HUES64 (cell line): ENCODE data around the gene HEMGN.

Experiments
- H3K27ac ChIP-seq: 2 replicates; pipeline ENCODE4 v1.7.0; 2013; ENCODE audit warnings: low read depth, low read length, inconsistent platforms
- H3K27me3 ChIP-seq: 2 replicates; pipeline ENCODE4 v1.6.1; 2013; ENCODE audit warnings: mild to moderate bottlenecking, low read length; ENCODE audit not compliant: insufficient read depth
- H3K36me3 ChIP-seq: 2 replicates; pipeline ENCODE4 v1.6.1; 2013; ENCODE audit warnings: mild to moderate bottlenecking, low read length; ENCODE audit not compliant: insufficient read depth
- H3K4me1 ChIP-seq: 2 replicates; pipeline ENCODE4 v1.6.1; 2013; ENCODE audit warnings: mild to moderate bottlenecking, low read length, moderate library complexity; ENCODE audit not compliant: insufficient read depth
- H3K4me3 ChIP-seq: 2 replicates; pipeline ENCODE4 v1.5.1; 2013; ENCODE audit warnings: mild to moderate bottlenecking, low read length, moderate library complexity
- H3K9ac ChIP-seq: 2 replicates; pipeline ENCODE4 v1.6.1; 2013; ENCODE audit warnings: mild to moderate bottlenecking, low read depth, low read length
- H3K9me3 ChIP-seq: 2 replicates; pipeline ENCODE4 v1.6.1; 2013; ENCODE audit warnings: low read depth, low read length; ENCODE audit not compliant: insufficient read depth
- WGBS: fragments of 150-250, 120-280 bp; methylation state at CpG from one replicate; pipeline ENCODE4 v1.1.7; 2013; ENCODE audit warnings: missing lambda C conversion rate; 5-methylcytosine and 5-hydroxymethylcytosine counted together

Gene HEMGN

DNA sequence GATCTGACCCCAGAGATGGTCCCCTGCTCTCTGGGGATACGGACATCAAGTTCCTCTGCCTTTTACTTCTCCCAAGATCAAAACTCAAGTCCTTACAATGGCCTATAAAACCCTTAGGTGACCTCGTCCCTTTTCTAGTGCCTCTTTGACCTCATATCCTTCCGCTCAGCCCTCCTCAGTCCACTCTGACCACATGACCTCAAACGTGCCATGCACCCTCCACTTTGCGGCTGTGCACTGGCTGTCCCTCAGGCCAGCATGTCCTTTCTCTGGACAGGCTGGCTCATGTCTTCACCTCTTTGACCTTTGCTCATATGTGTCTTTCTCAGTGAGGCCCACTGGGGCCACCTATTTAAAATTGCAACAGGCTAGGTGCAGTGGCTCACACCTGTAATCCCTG, 30.3 kb downstream of the HEMGN start:
- H3K27me3 ChIP-seq: no peaks in the 10 kb centered on the region
- peaks cover 20% of the 10 kb centered on the region; the same call in 1 of the 2 replicates for H3K36me3 ChIP-seq
- no peak overlapping the region for H3K4me3 ChIP-seq
- H3K27ac ChIP-seq: no peak overlapping the region
- 92% methylated on average over 5 of the region's 5 CpGs for WGBS
- H3K4me1 ChIP-seq: no peaks in the 10 kb centered on the region
- H3K9me3 ChIP-seq: no peaks in the 10 kb centered on the region
- no peak overlapping the region for H3K9ac ChIP-seq

DNA sequence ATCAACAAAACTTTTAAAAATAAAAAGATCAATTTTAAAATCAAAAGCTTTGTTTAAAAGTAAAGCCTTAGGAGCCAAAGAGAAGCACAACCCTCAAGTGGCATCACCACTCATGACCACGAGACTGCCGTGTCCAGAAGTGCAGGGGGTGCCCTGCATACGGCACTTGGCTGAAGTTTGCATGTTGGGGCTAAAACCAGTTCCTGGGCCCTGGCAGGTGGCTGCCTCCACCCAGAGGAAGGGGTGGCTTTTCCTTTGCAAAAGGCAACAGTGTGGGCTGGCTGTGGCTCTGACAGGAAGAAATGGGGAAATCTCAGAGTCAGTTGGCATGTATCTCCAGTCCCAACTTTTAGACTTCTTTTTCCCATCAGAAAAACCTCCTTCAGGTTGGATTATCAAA, 30.9 kb downstream of the HEMGN start:
- Histone ChIP-seq H3K27me3 (no peaks in the 10 kb centered on the region), H3K9ac (no peak overlapping the region), H3K4me3 (no peak overlapping the region), H3K27ac (no peak overlapping the region), H3K9me3 (no peaks in the 10 kb centered on the region), H3K36me3 (peaks cover 15% of the 10 kb centered on the region; the same call in 1 of the 2 replicates), H3K4me1 (no peaks in the 10 kb centered on the region)
- WGBS: 97% methylated on average over 3 of the region's 3 CpGs

DNA sequence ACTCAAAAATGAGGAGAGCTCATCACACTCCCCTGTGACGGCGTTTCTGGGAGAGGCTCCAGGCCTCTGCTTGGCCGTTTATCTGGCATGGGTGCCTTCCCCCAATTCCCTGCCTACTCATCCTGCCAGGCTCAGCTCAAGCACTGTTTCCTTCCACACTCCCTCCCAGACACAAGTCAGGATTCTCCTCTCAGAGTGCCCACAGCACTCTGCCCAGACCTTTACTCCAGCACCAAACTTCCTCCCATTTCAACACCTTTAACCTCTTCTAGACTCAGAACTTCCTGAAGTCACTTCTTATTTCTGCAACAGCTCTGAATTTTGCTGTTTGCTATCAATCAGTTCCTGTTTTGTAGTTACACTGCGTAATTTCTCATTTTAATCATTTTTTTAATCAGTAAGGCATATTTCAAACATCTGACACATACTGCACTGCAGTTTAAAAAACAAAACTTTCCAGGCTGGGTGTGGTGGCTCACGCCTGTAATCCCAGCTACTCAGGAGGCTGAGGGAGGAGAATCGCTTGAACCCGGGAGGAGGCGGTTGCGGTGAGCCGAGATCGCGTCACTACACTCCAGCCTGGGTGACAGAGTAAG, 31.6 kb downstream of the HEMGN start:
- H3K27me3 ChIP-seq: no peaks in the 10 kb centered on the region
- no peaks in the 10 kb centered on the region for H3K4me1 ChIP-seq
- WGBS: 85% methylated on average over 12 of the region's 12 CpGs
- H3K36me3 ChIP-seq: peaks cover 14% of the 10 kb centered on the region; the same call in 1 of the 2 replicates
- H3K9ac ChIP-seq: no peak overlapping the region
- no peak overlapping the region for H3K4me3 ChIP-seq
- H3K27ac ChIP-seq: no peak overlapping the region
- H3K9me3 ChIP-seq: no peaks in the 10 kb centered on the region

DNA sequence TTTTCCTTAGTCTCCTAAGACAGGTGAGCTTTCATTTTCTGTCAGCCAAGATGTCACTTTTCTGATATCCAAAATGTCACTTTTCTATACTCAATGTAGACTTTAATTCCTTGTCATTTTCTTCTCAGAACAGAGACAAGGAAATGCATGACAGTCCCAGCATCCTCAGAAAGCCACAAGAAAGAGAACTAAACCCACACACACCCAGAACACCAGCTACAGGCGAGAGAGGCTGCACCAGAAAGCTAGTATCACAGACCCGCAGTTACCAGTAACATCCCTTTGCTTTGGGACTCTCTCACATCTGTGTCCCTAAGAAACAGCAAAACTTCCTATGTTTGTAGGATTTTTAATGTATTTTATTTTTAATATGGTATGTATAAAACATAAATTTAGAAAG, 32.7 kb downstream of the HEMGN start:
- H3K4me3 ChIP-seq: no peak overlapping the region
- H3K9me3 ChIP-seq: no peaks in the 10 kb centered on the region
- H3K27ac ChIP-seq: no peak overlapping the region
- no peaks in the 10 kb centered on the region for H3K27me3 ChIP-seq
- H3K9ac ChIP-seq: no peak overlapping the region
- 93% methylated on average over 2 of the region's 2 CpGs for WGBS
- H3K36me3 ChIP-seq: peaks cover 9% of the 10 kb centered on the region; the same call in 1 of the 2 replicates
- no peaks in the 10 kb centered on the region for H3K4me1 ChIP-seq

DNA sequence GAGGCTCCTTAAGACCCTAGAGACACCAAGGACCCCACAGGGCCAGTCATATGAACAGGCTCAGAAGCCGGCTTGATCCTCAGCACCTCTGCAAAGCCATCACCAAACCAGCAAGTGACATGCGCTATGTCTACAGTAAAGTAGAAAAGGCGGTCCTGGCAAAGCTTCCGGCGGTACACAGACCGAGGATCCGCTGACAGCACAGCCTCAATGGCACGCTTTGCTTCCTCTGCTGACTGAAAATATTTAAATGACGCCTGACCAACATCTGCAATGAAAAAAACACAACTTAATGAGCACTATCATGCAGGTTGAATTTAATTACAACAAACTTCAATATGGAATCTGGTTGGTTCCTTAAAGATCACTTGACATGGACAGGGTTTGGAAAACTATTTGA, 33.2 kb downstream of the HEMGN start:
- no peak overlapping the region for H3K9ac ChIP-seq
- H3K36me3 ChIP-seq: peaks cover 4% of the 10 kb centered on the region; the same call in 1 of the 2 replicates
- no peak overlapping the region for H3K4me3 ChIP-seq
- H3K9me3 ChIP-seq: no peaks in the 10 kb centered on the region
- H3K27me3 ChIP-seq: no peaks in the 10 kb centered on the region
- no peaks in the 10 kb centered on the region for H3K4me1 ChIP-seq
- no peak overlapping the region for H3K27ac ChIP-seq
- 97% methylated on average over 9 of the region's 9 CpGs for WGBS

DNA sequence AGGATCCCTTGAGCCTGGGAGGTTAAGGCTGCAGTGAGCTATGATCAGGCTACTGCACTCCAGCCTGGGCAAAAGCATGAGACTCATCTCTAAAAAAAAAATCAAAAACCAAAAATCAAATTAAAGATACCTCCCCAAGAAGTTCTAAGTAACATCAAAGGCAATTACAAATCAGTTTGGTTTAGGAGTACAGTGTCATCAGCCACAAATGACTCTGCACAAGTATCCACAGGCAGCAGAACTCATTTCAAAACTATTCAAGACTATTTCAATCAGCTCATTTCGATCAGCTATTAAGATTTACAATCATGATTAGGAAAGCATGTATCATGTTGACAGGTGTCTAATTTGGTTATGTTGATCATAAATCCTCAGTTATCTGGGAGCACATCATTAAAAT, 34.8 kb downstream of the HEMGN start:
- Histone ChIP-seq H3K9me3 (no peaks in the 10 kb centered on the region), H3K36me3 (no peaks in the 10 kb centered on the region), H3K4me1 (no peaks in the 10 kb centered on the region), H3K9ac (no peak overlapping the region), H3K4me3 (no peak overlapping the region), H3K27me3 (no peaks in the 10 kb centered on the region), H3K27ac (no peak overlapping the region)
- no CpG with 5 or more reads among the region's 1 CpG for WGBS

DNA sequence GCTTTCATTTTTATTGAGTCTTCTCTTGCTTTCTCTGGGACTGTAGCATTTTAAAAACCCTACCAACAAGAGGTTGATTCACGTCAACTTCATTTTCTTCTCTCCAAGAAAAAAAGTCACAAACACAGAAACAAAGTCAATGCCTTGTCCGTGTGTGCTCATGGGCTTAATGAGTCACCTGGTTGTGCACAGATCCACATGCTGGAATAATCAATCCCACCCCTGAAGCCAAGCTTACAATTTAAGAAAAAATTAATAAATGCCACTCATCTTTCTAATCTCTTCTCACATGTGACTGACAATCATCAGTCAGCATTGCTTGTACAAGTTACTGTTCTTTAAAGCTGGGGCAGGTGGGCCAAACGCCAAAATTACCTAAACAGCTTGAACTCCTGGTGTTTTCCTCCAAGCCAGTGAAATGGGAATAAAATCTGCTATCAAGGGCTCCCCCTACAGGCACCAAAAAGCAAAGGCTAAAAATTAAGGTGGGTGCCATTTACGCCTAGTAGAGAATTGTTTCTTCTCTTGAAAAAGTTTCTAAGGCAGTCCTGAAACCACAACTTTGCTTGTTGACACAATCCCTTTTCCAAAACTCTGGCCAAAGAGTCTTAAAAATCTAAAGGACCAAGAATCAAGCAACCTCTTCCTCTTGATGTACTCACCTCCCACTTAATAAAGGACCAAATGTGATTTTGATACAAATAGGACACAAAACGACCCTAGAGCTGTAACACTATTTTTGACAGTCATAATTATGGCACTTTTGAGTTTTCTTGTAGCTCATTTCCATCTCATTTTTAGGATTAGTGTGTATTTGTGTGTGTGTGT, 37.0 kb downstream of the HEMGN start:
- 71% methylated on average over 5 of the region's 5 CpGs for WGBS
- H3K36me3 ChIP-seq: no peaks in the 10 kb centered on the region
- H3K4me3 ChIP-seq: no peak overlapping the region
- no peak overlapping the region for H3K9ac ChIP-seq
- no peaks in the 10 kb centered on the region for H3K9me3 ChIP-seq
- no peaks in the 10 kb centered on the region for H3K27me3 ChIP-seq
- no peaks in the 10 kb centered on the region for H3K4me1 ChIP-seq
- H3K27ac ChIP-seq: no peak overlapping the region

DNA sequence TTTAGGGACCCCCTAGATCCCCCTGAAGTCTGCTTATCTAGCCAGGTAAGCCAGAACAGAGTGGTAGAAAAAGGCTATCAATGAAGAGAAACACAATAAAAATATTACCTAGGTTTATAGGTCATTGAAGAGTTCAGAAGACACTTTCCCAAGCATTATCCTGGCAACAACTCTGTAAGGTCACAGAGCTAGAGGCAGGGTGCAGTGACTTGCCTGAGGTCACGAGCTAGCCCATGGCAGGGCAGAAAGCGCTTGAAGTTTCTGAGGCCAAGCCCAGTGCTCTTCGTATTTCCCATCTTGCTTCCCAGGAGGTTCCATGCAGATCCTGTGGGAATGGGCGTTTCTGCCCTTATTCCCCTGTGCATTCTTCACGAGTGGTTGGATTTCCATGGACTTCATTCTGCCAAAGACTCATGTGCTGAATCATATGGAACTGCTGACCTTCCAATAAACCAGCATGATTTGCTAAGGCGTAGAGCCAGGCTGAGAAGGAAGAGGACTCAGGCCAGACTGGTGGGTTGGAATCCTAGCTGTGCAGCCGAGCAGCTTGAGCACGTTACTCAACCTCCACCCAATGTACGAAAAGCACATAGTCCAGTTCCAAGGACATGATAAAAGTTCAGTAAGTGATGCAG, 37.8 kb downstream of the HEMGN start:
- WGBS: 90% methylated on average over 9 of the region's 9 CpGs
- no peaks in the 10 kb centered on the region for H3K4me1 ChIP-seq
- H3K36me3 ChIP-seq: no peaks in the 10 kb centered on the region
- H3K27me3 ChIP-seq: no peaks in the 10 kb centered on the region
- no peaks in the 10 kb centered on the region for H3K9me3 ChIP-seq
- no peak overlapping the region for H3K4me3 ChIP-seq
- no peak overlapping the region for H3K27ac ChIP-seq
- no peak overlapping the region for H3K9ac ChIP-seq

DNA sequence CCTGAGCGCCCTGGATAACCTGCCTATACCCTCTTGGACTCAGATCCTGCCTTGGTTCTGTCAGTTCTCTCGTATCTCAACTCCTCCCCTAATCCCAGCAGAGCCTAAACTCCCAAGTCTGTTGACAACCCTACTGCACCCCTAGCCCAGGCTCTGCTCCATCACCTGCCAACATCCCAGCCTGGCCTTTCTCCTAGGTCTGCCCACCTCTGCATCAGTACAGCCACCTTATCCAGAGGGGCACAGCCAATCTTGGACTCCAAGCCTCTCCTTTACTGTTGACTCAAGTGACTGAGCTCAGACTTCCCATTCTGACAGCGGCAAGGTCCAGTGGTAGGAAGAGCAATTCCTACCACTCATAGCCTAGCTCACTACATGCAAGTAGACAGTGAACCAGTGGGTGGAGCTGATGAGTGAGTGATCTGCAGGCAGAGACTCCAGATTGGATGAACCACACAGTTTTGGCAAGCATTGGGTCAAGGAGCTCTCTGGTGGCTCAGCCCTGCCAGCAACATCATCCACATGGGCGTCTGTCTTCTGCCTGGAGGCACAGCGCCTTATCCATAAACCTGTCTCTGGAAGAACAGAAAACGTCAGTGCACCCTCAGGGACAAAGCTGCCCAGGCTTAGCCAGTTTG, 42.2 kb downstream of the HEMGN start:
- Histone ChIP-seq H3K4me1 (no peaks in the 10 kb centered on the region), H3K9ac (no peak overlapping the region), H3K27me3 (no peaks in the 10 kb centered on the region), H3K27ac (no peak overlapping the region), H3K4me3 (no peak overlapping the region), H3K36me3 (no peaks in the 10 kb centered on the region), H3K9me3 (no peaks in the 10 kb centered on the region)
- WGBS: 70% methylated on average over 6 of the region's 6 CpGs

DNA sequence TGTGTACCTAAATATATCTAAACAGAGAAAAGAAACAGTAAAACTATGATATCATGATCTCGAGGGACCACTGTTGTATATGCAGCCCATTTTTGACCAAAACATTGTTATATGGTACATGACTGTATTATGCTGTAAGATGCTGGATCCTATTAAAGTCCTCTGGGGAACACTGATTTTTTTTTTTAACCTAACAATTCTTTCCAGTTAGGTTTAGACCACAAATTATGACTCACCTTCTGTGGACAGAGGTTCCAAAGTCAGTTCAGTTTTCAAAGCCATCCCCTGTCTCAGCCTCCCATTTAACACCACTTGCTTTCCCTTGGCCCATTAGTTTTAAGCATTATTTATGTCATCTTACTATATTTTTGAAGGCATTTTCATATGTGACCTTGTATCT, 42.8 kb downstream of the HEMGN start:
- Histone ChIP-seq H3K27ac (no peak overlapping the region), H3K4me1 (no peaks in the 10 kb centered on the region; the same call in 1 of the 2 replicates), H3K9ac (no peak overlapping the region), H3K27me3 (no peaks in the 10 kb centered on the region), H3K36me3 (no peaks in the 10 kb centered on the region), H3K9me3 (no peaks in the 10 kb centered on the region), H3K4me3 (no peak overlapping the region)
- 85% methylated on average over 1 of the region's 1 CpG for WGBS

DNA sequence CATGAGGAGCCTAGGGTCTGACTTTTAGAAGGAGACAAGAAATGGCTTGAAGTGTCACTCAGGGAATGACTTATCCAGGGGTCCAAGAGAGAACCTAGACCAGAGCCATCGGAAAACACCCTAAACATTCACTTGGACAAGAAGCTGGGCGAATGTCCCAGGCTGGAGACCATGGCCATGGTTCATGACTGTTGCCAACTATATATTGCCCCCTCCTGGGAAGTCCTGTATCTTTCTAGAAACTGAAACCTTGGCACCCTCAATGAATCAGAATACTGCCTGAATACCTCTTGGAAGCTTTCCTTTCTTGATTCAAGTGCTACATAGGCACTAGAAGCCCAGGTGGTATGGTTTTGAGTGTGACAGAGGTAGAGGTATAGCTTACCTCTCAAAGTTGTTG, 45.6 kb downstream of the HEMGN start:
- Histone ChIP-seq H3K4me3 (no peak overlapping the region), H3K27ac (no peak overlapping the region), H3K27me3 (no peaks in the 10 kb centered on the region), H3K9me3 (no peaks in the 10 kb centered on the region), H3K9ac (no peak overlapping the region), H3K36me3 (no peaks in the 10 kb centered on the region), H3K4me1 (no peaks in the 10 kb centered on the region; the same call in 1 of the 2 replicates)
- WGBS: 95% methylated on average over 2 of the region's 2 CpGs
